GM12891 (cell line): ENCODE measurements around the gene SMAD9.

Experiments used
- DNase-seq: peaks from one replicate; pipeline ENCODE4 v3.0.0; 2011; ENCODE audit warnings: low spot score; ENCODE audit not compliant: insufficient read length
- FAIRE-seq: peaks from 2 replicates; lab custom pipeline; 2011; peaks lifted over from hg19 to GRCh38; lab: Jason Lieb, UNC
- PAX5 ChIP-seq: IDR thresholded peaks from 2 replicates; pipeline ENCODE4 v1.6.1; 2011; ENCODE audit warnings: low read length, moderate library complexity, mild to moderate bottlenecking; ENCODE audit not compliant: insufficient read depth, severe bottlenecking
- POLR2A ChIP-seq: IDR thresholded peaks from 2 replicates; pipeline ENCODE4 v1.6.1; 2011; ENCODE audit warnings: low read depth, low read length, control low read depth
- POLR2AphosphoS5 ChIP-seq: IDR thresholded peaks from 2 replicates; pipeline ENCODE4 v1.6.1; 2011; ENCODE audit warnings: low read depth, low read length, control low read depth
- POU2F2 ChIP-seq: IDR thresholded peaks from 2 replicates; pipeline ENCODE4 v1.6.1; 2011; ENCODE audit warnings: low read depth, mild to moderate bottlenecking, control low read depth, low read length, moderate library complexity
- SPI1 ChIP-seq: IDR thresholded peaks from 2 replicates; pipeline ENCODE4 v1.6.1; 2011; ENCODE audit warnings: low read depth, low read length, control low read depth
- TAF1 ChIP-seq: IDR thresholded peaks from 2 replicates; pipeline ENCODE4 v1.6.1; 2011; ENCODE audit warnings: low read depth, low read length, control low read depth

The SMAD9 gene

GRCh38 chr13:36804588-36804987 lies 115.5 kb downstream of the SMAD9 start:
- DNase-seq (no peak), FAIRE-seq (no peak)
- TF ChIP-seq POU2F2 (no peak), SPI1 (no peak), POLR2A (no peak), PAX5 (no peak), POLR2AphosphoS5 (no peak), TAF1 (no peak)

- FAIRE-seq (no peak), DNase-seq (no peak)
- TF ChIP-seq TAF1 (no peak), PAX5 (no peak), POLR2AphosphoS5 (no peak), POU2F2 (no peak), SPI1 (no peak), POLR2A (no peak)
These were observed 119.0 kb downstream of the SMAD9 start for GRCh38 chr13:36801035-36801434.

- no peak for DNase-seq
- no peak for TF ChIP-seq SPI1
- no peak for TF ChIP-seq POU2F2
- no peak for TF ChIP-seq POLR2A
- TF ChIP-seq POLR2AphosphoS5 = no peak
- TF ChIP-seq PAX5 = no peak
- no peak for TF ChIP-seq TAF1
- FAIRE-seq = no peak
These were observed 124.0 kb downstream of the SMAD9 start for GRCh38 chr13:36796052-36796451.

- no peak for TF ChIP-seq PAX5
- TF ChIP-seq POU2F2 = no peak
- no peak for TF ChIP-seq SPI1
- FAIRE-seq (no peak), DNase-seq (no peak)
These were observed 124.6 kb downstream of the SMAD9 start for GRCh38 chr13:36795463-36795862.
